K562 (cell line): ENCODE data around the gene ZMYM4. TPM values are rescaled to one million over a fixed set of nuclear protein-coding genes. Genes with fewer than 3 reads are reported as not detected.

ENCODE experiments used
- BCLAF1 ChIP-seq, 2 experiments: fragments of 450-650 bp in 1 of 2; IDR thresholded peaks; 2 replicates each; pipeline ENCODE4 v1.6.1; 2011 to 2017; ENCODE audit warnings: low read depth in 2 of 2, antibody characterized with exemption in 1 of 2, borderline replicate concordance in 1 of 2, low read length in 1 of 2, mild to moderate bottlenecking in 1 of 2, mixed read lengths in 1 of 2; ENCODE audit not compliant: control insufficient read depth in 1 of 2
- E4F1 ChIP-seq: fragments of 250-450 bp; sonication (Bioruptor Pico); IDR thresholded peaks from 2 replicates; pipeline ENCODE4 v1.5.0; 2021; ENCODE audit warnings: mild to moderate bottlenecking, borderline replicate concordance
- GTF2B ChIP-seq: IDR thresholded peaks from 2 replicates; pipeline ENCODE4 v1.6.1; 2011; ENCODE audit not compliant: insufficient read length; ENCODE audit errors: extremely low read depth
- HDAC3 ChIP-seq: fragments of 450-650 bp; IDR thresholded peaks from 2 replicates; pipeline ENCODE4 v1.6.1; 2018; ENCODE audit warnings: borderline replicate concordance, mild to moderate bottlenecking, moderate library complexity; ENCODE audit not compliant: partially characterized antibody
- MITF ChIP-seq: IDR thresholded peaks from 2 replicates; pipeline ENCODE4 v1.6.1; 2014; ENCODE audit warnings: antibody characterized with exemption
- POLR2A ChIP-seq: fragments of 450-650 bp; conservative IDR thresholded peaks from 2 replicates; pipeline ENCODE4 v1.6.1; 2016
- ZNF12 ChIP-seq: sonication (generic); formaldehyde crosslinking; IDR thresholded peaks from 2 replicates; pipeline ENCODE4 v1.4.0; 2020; ENCODE audit warnings: mild to moderate bottlenecking, missing genetic modification reagents
- ZNF23 ChIP-seq: fragments of 250-450 bp; sonication (Bioruptor Pico); IDR thresholded peaks from 2 replicates; pipeline ENCODE4 v1.4.0; 2020; ENCODE audit warnings: mild to moderate bottlenecking
- ZNF431 ChIP-seq: sonication (generic); formaldehyde crosslinking; IDR thresholded peaks from 2 replicates; pipeline ENCODE4 v1.8.0; 2022; ENCODE audit warnings: mild to moderate bottlenecking, missing genetic modification reagents
- ZNF785 ChIP-seq: fragments of 250-450 bp; sonication (Bioruptor Pico); IDR thresholded peaks from 2 replicates; pipeline ENCODE4 v1.4.0; 2020; ENCODE audit warnings: mild to moderate bottlenecking
- polyA plus RNA-seq, 8 experiments: library from polyadenylated mRNA; depleted of rRNA in 4 of 8; stranded (reverse) in 5 of 8; unstranded in 3 of 8; fragments of >200 nt; fragmentation: Nextera tagmentation in 2 of 8; fragmentation: Illumina TruSeq in 1 of 8; extraction: Ambion mirVana in 2 of 8; extraction: Trizol in 1 of 8; gene quantifications; 2 replicates each; pipeline versions ENCODE4 v1.2.1 to v1.2.3, GENCODE V29; 2011 to 2014; ENCODE audit warnings: inconsistent platforms in 1 of 8, missing spikeins in 1 of 8
- total RNA-seq, 7 experiments: library from RNA; depleted of rRNA in 6 of 7; stranded (reverse); fragments of >200 nt in 6 of 7; fragmentation: Illumina TruSeq in 2 of 7; extraction: Trizol in 2 of 7; gene quantifications; 2 replicates each; pipeline versions ENCODE4 v1.2.1 to v1.2.3, GENCODE V29; 2011 to 2021; ENCODE audit warnings: low replicate concordance in 1 of 7

ZMYM4 gene
- total and polyA plus RNA-seq, 9 of the 15 experiments (the other 6 are each of a cell fraction or from before 2014, with no cell fraction given): 15.2 to 77.2 (median 63.3) TPM

GRCh38 chr1:35441926-35442579 is 173.5 kb downstream of the ZMYM4 start (continued):
- no peak for TF ChIP-seq BCLAF1 (IDR thresholded peaks at IDR 0.05; ENCODE audit: borderline replicate concordance in 1 of 2, control insufficient read depth in 1 of 2, low read depth in 2 of 2, low read length in 1 of 2)
- TF ChIP-seq HDAC3: no peak
- no peak for TF ChIP-seq MITF
- TF ChIP-seq ZNF23 (CRISPR knock-in tag): no peak
- no peak for TF ChIP-seq POLR2A
- TF ChIP-seq ZNF431 (CRISPR knock-in tag): no peak
- TF ChIP-seq ZNF12 (CRISPR knock-in tag): no peak
- no peak for TF ChIP-seq E4F1 (CRISPR knock-in tag)
- no peak for TF ChIP-seq ZNF785
- TF ChIP-seq GTF2B: no peak
